HG03558 (cell line): ENCODE measurements around the gene CRNKL1.
"Not testable (repeated sequence)": the region's sequence is repeated elsewhere in the genome, so short reads cannot be mapped to it uniquely, and the experiment has no call there.

Experiments
- ATAC-seq: cut with Tn5 transposase; IDR thresholded peaks from one replicate; pipeline ENCODE4 v1.9.1; 2021; ENCODE audit warnings: moderate number of reproducible peaks; ENCODE audit not compliant: unreplicated experiment; ENCODE audit errors: extremely low read depth

The CRNKL1 gene

DNA sequence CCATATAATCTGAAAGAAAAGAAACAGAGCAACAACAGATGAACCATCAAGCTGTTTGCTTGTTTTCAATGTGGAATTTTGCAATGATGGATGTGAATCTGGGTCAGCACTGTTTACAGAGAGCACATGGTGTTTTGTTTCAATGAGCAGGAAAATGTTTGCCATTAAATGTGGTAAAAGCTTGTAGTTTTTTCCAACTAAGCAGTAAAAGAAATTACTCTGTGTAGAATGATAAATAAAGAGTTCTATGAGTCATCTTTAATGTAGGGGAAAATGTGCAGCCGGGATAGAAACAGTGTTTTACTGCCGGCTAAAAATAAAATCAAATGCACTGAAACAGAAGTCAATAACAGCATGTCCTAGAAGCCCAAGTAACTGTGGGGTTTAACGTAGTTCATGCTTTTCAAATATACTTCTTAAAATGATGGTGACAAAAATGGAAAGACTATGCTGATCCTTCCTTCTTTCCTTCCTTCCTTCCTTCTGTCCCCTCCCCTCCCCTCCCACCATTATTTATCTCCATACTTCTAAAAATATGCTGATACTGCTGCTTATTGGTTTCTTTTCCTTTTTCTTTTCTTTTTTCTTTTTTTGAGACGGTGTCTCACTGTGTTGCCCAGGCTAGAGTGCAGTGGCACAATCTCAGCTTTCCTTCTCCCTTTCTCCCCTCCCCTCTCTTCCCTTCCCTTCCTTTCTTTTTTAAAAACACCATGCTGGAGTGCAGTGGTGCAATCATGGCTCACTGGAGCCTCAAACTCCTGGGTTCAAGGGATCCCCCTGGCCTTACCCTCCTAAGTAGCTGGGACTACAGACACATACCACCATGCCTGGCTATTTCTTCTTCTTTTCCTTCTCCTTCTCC is 41.4 kb downstream of the CRNKL1 start:
- no peak for ATAC-seq

DNA sequence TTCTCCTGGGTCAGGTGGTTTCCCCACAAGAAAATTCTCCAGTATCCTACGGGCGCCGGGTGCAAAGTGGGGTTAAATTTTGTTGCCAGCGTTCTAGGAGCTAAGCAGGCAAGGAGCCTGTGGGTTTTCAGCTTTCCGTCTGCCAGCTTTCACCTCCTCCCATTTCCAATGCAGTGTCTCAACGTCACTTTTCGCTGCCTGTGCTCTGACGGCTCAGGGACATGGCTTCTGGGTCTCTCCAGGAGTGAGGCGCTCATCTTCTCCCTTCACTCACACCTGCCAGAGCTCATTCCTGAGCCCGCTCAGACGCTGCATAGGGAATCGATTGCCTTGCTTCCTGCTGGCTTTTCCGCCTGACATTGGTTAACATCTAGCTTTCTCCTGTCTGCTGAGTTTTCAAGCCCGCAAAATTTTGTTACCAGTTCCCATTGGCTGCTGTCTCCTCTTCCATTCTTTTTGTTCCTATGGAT is 42.4 kb downstream of the CRNKL1 start:
- no peak for ATAC-seq

GRCh38 chr20:20005342-20005741 is 46.9 kb downstream of the CRNKL1 start:
- no peak for ATAC-seq

GRCh38 chr20:20003955-20004322 is 48.3 kb downstream of the CRNKL1 start:
- not testable (repeated sequence) for ATAC-seq

DNA sequence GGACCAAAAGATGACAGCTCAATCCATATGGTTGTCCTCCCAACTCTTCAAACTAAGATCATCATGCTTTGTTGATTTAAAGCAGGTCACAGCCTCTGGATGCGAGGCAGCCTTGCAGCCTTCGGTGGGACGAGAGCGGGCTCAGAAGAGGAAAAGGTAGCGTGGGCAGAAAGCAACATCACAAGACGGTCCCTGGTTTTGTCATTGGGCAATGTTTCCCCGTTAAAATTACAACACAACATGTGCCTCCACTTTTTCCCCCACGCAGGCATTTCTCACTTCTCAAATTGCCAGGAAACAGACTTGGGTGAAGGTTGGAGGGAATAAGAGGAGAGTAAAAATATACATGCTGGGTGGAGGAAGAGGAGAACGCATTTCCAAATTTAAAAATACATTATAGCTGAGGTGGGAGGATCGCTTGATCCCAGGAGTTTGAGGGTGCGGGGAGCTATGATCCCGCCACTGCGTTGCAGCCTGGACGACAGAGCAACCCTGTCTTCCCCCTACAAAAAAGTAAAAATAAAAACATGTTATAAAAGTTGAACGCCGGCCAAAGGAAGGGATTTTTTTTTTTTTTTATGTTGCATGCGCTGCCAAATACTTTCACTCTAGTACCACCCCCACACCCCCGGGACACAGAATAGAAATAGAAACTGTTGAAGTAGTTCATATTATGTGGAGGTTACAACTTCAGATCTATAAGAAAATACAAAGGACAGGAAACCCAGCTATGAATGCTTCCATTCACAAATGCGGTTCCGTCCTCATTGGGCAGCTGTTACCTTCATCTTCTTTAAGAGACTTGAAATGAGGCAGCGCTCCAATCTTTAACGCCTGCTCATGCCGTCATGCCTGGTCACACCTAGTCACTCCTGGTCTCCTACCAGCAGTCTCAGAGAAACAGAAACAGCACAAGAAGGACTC is 49.0 kb downstream of the CRNKL1 start:
- no peak for ATAC-seq

DNA sequence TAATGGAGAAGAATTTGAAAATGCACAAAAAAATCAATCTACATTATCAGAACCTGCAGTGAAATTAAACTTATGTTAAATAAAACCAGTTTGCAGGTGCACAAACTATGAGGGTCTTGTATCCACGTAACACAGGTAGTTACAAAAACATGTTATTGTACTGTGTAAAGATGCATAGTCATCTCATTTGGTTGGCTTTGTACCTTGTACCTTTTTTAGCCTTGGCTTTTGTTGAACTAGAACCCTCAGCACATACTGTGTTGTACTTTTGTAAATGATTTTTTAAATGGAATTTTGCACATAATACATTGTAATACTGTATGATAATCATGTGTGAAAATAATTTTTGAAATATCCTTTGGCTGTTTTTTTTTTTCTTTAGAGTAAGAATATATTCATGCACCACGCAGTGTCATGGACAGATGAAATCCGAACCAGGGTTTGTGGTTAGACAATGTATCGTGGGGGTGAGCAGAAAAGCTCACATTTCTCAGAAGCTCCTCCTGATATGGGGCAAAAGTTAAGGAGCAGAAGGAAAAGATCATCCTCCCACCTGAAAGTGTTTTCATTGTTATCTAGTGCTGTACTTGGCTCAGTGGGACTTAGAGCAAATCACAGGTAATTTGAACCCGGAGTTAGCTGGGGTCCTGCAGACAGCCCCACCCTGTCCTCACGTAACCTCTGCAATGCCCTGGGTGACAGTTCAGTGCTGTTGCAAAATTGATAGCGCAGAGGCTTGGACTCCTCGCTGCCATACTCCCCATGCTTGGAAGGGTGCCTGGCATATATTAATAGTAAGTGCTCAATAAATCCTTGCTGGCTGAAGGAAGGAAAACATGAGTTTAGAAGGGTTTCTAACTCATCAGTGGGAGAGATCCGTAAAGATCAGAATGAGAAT is 49.9 kb downstream of the CRNKL1 start:
- ATAC-seq = no peak

DNA sequence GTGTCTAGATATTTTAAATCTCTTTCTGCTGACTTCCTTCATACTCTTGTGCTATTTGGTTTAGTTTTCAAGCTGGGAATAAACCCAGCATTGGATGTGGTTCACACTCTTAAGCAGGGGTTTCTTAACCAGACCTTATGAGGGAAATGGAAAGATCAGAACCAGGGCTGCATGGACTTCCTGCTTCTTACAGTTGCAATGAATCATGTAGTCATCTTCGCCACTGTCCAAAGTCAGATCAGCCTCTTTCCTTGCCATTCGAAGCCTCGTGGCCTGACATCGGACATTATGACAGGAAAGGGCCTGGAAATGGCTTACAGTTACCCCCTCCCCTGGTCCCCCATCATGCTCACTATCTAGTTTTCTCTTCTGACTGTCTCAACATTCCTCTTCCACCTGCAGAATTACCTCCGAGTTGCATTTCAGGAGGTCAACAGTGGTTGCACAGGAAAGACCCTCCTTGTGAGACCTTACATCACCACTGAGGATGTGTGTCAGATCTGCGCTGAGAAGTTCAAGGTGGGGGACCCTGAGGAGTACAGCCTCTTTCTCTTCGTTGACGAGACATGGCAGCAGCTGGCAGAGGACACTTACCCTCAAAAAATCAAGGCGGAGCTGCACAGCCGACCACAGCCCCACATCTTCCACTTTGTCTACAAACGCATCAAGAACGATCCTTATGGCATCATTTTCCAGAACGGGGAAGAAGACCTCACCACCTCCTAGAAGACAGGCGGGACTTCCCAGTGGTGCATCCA is 51.9 kb downstream of the CRNKL1 start:
- no peak for ATAC-seq

DNA sequence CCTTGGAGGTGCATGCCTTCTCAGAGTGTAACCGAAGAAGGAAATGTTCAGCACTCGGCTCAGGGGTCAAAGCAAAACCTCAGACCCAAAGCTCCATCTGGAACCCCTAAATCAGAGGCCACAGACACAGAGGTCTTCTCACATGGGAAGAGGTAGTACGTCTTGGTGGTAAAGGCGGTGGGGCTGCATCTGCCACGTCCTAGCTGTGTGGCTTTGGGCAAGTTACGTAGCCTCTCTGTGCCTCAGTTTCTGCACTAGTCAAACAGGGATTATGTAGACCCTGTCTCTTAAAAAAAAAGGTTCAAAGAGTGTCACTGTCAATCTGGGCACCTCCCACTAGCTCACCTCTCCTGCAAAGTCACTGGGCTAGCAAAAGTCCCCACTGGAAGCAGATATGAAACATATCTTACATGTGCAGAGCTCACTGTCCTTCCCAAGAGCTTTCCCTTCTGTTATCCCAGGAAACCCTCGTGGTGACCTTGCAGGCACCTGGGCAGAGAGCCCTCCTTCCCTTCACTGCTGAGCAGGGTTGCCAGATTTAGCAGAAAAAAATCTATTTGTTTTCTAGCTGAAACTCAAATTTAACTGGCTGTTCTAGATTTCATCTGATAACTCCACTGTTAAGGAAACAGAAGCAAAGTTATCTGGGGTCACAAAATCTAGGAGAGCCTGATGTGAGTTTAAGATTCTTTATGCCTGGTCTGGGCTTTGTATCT is 53.1 kb downstream of the CRNKL1 start:
- no peak for ATAC-seq

- no peak for ATAC-seq
Measured at GRCh38 chr20:19996917-19997316, 55.3 kb downstream of the CRNKL1 start.

- no peak for ATAC-seq
Measured at GRCh38 chr20:19996222-19996621, 56.0 kb downstream of the CRNKL1 start.

DNA sequence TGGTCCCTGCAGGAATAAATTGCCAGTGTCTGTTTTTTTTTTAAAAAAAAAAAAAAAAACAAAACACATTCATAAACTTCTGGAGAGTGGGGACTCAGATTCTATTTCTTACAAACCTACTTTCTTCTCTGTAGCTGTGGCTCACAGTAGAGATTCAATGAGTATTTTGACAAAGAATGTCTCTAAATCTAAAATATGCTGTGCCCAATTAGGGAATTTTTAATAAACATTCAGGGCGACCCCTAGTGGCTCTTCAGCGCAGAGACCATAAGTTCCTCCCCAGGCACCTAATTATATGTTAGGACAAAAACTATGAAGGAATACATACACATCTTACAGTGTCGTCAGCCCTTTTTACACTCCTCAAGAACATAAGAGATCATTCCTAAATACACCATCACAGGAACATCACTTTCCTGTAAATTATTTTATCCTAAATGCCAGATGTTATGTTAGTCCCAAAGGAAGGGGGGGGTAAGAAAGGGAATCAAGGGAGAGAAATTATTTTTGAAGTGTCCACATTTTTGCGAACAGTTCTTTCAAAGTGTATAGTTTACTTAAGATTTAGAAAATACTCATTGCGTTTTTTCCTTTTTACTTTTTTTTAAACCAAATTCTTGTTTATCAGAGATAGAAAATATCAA is 56.9 kb downstream of the CRNKL1 start:
- no peak for ATAC-seq

DNA sequence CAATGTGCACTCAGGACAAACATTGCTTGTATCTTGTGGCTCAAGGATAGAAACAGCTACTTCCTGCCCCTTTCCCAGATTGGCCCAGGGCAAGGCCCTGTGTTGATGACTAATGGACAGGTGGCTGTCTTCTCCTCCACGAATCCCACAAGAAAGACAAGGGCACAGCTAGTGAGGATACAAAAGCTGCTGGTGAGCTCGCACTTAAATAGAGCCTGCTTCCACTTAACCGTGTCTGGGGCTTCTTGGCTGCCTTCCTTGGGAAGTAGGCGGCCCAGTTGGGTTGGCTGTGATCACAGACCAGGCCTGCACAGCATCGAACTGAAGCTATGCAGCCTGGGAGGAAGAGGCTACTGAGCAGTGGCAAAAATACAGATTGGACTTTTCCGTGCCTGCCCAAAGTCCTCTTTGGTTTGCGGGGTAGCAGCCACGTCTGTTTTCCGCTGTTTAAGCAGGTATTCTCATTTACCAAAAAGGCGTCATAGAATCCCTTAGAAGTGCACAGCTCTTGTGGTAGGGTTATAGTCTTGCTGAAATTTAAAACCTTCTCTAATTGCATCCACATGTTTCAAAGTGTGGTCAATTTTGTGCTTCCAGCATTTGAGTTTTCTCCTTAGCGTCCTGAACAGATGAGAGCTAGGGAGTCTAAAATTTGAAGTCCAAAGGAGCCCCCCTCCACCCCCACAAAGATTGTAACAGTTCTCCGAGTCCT is 58.2 kb downstream of the CRNKL1 start:
- ATAC-seq = no peak

GRCh38 chr20:19992996-19993908 is 59.0 kb downstream of the CRNKL1 start:
- no peak for ATAC-seq

DNA sequence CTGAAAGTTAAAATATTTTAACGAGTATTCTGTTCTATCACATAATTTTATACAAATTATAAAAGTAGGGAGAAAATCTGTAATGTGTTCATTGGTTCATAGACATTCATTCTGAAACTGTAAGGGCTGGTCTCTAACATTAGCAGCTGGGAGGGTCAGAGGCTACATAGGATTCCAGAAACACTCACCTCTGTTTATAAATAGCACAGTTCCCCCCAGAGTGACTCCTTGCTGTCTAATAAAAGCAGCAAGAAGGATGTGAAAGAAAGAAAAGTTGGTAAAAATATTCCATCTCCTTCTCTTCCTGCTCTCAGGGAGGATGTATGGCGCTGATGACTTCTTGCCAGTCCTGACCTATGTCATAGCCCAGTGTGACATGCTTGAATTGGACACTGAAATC is 60.4 kb downstream of the CRNKL1 start:
- ATAC-seq = no peak

- no peak for ATAC-seq
Measured at GRCh38 chr20:19991308-19991707, 61.0 kb downstream of the CRNKL1 start.

GRCh38 chr20:19990850-19991249 is 61.4 kb downstream of the CRNKL1 start:
- no peak for ATAC-seq

DNA sequence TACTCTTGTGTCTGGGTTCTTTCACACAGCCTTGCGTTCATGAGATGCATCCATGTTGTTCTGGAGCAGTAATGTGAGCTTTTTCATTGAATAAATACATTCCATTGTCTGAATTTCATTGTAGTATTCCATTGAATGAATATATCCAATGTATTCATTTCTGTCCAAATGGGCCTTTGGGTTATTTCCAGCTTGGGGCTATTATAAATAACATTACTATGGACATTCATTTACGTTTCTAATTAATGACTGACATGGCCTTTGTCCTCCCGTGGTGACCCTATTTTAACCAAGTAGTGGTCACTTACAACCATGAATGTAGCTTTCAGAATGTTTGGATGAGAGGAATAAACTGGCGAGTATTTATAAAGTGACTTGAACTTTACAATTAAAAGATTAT is 65.2 kb downstream of the CRNKL1 start:
- ATAC-seq = no peak
